Measurements from ENCODE around the gene SHISA4. TPM values are rescaled to one million over a fixed set of nuclear protein-coding genes. Genes with fewer than 3 reads are reported as not detected.

Gene SHISA4
- total and polyA plus RNA-seq, 2 experiments from 2014 or later: 21.9 to 22.8 TPM

GRCh38 chr1:201883266-201883665 is 5.4 kb upstream of the SHISA4 start:
- no peak for DNase-seq (ENCODE audit: low read depth in 1 of 2, low spot score in 1 of 2)
- no peak for TF ChIP-seq CTCF (IDR thresholded peaks at IDR 0.05; ENCODE audit: low read depth, low read length)
- H3K4me1 ChIP-seq (ENCODE audit: low read depth): peaks cover 27% of the 10 kb centered on the region
- H3K27me3 ChIP-seq: no peaks in the 10 kb centered on the region
- no peaks in the 10 kb centered on the region for H3K9me3 ChIP-seq (ENCODE audit: low read depth)
- H3K36me3 ChIP-seq: no peaks in the 10 kb centered on the region
- H3K27ac ChIP-seq: peak overlapping the region; percentile 14
- H3K4me3 ChIP-seq: no peak overlapping the region

- Histone ChIP-seq H3K27ac (no peak overlapping the region), H3K27me3 (no peaks in the 10 kb centered on the region), H3K4me1 (ENCODE audit: low read depth) (peaks cover 27% of the 10 kb centered on the region), H3K9me3 (ENCODE audit: low read depth) (no peaks in the 10 kb centered on the region), H3K4me3 (no peak overlapping the region), H3K36me3 (no peaks in the 10 kb centered on the region)
- DNase-seq (ENCODE audit: low read depth in 1 of 2, low spot score in 1 of 2): peak in 1 of 2 donors; percentile 48
- no peak for TF ChIP-seq CTCF (IDR thresholded peaks at IDR 0.05; ENCODE audit: low read depth, low read length)
Observed at GRCh38 chr1:201883786-201884185, 4.9 kb upstream of the SHISA4 start.

- Histone ChIP-seq H3K36me3 (no peaks in the 10 kb centered on the region), H3K27me3 (no peaks in the 10 kb centered on the region), H3K4me3 (no peak overlapping the region), H3K27ac (peak overlapping the region; percentile 28), H3K9me3 (ENCODE audit: low read depth) (no peaks in the 10 kb centered on the region), H3K4me1 (ENCODE audit: low read depth) (peaks cover 27% of the 10 kb centered on the region)
- no peak for DNase-seq (ENCODE audit: low read depth in 1 of 2, low spot score in 1 of 2)
- no peak for TF ChIP-seq CTCF (IDR thresholded peaks at IDR 0.05; ENCODE audit: low read depth, low read length)
Observed at GRCh38 chr1:201884425-201884824, 4.3 kb upstream of the SHISA4 start.

GRCh38 chr1:201885531-201886075 is 3.1 kb upstream of the SHISA4 start:
- TF ChIP-seq CTCF (IDR thresholded peaks at IDR 0.05; ENCODE audit: low read depth, low read length): no peak
- no peaks in the 10 kb centered on the region for H3K36me3 ChIP-seq
- peaks cover 27% of the 10 kb centered on the region for H3K4me1 ChIP-seq (ENCODE audit: low read depth)
- no peaks in the 10 kb centered on the region for H3K9me3 ChIP-seq (ENCODE audit: low read depth)
- no peak overlapping the region for H3K4me3 ChIP-seq
- no peaks in the 10 kb centered on the region for H3K27me3 ChIP-seq
- H3K27ac ChIP-seq: no peak overlapping the region
- DNase-seq (ENCODE audit: low read depth in 1 of 2, low spot score in 1 of 2): peak in 1 of 2 donors; percentile 56

- Histone ChIP-seq H3K27me3 (no peaks in the 10 kb centered on the region), H3K4me3 (no peak overlapping the region), H3K27ac (no peak overlapping the region), H3K36me3 (no peaks in the 10 kb centered on the region), H3K4me1 (ENCODE audit: low read depth) (peaks cover 27% of the 10 kb centered on the region), H3K9me3 (ENCODE audit: low read depth) (no peaks in the 10 kb centered on the region)
- no peak for TF ChIP-seq CTCF (IDR thresholded peaks at IDR 0.05; ENCODE audit: low read depth, low read length)
- DNase-seq (ENCODE audit: low read depth in 1 of 2, low spot score in 1 of 2): peak in 1 of 2 donors; percentile 7
Observed at GRCh38 chr1:201886103-201886885, 2.4 kb upstream of the SHISA4 start.
